ENCODE measurements around the gene C1QTNF1. TPM values are rescaled to one million over a fixed set of nuclear protein-coding genes. Genes with fewer than 3 reads are reported as not detected.
"Not testable (repeated sequence)": the region's sequence is repeated elsewhere in the genome, so short reads cannot be mapped to it uniquely, and the experiment has no call there.

Gene C1QTNF1
- total RNA-seq, 4 donors from 2014 or later: 67.1 to 147 (median 90.0) TPM

DNA sequence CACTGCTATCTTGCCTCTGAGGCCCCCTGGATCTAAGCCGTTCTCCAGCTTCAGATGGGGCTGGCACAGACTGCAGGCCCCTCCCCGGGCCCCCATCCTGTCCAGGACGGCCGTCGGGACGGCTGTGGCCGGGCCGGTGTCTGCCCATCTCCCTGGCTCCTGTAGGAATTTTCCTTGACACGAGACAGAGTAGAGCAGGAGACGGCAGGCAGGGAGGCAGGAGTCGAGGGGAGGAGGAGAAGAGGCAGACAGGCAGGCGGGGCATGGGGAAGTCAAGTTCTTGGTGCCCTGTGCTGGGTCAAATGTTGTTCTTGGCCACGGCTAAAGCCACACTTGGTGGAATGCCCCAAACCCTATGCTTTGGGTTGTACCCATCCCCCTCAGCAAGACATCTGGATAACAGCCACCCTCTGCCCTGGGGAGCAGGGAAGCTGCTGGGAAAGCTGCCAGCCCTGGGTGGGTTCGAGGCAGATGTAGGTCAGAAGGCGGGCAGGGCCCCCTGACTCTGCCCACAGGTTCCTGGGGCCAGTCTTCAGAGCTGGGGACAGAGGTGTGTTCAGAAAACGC is 4.0 kb downstream of the C1QTNF1 start:
- Histone ChIP-seq H3K9me3 (no peaks in the 10 kb centered on the region), H3K4me3 (peak overlapping the region in 1 of 4 donors; percentile 78), H3K27me3 (peaks cover 0 to 5% of the 10 kb centered on the region in 2 donors), H3K4me1 (peaks cover 0 to 83% (median 41%) of the 10 kb centered on the region in 4 donors), H3K36me3 (no peaks in the 10 kb centered on the region), H3K27ac (peak overlapping the region in 3 of 4 donors; percentile 15 to 86 (median 22))
- DNase-seq (ENCODE audit: low spot score in 2 of 2): peak in 1 of 2 donors; percentile 13
- no peak for TF ChIP-seq POLR2A (IDR thresholded peaks at IDR 0.05)
- TF ChIP-seq, protein P1, sequence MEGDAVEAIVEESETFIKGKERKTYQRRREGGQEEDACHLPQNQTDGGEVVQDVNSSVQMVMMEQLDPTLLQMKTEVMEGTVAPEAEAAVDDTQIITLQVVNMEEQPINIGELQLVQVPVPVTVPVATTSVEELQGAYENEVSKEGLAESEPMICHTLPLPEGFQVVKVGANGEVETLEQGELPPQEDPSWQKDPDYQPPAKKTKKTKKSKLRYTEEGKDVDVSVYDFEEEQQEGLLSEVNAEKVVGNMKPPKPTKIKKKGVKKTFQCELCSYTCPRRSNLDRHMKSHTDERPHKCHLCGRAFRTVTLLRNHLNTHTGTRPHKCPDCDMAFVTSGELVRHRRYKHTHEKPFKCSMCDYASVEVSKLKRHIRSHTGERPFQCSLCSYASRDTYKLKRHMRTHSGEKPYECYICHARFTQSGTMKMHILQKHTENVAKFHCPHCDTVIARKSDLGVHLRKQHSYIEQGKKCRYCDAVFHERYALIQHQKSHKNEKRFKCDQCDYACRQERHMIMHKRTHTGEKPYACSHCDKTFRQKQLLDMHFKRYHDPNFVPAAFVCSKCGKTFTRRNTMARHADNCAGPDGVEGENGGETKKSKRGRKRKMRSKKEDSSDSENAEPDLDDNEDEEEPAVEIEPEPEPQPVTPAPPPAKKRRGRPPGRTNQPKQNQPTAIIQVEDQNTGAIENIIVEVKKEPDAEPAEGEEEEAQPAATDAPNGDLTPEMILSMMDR (IDR thresholded peaks at IDR 0.05): no peak
- TF ChIP-seq EP300 (IDR thresholded peaks at IDR 0.05): no peak
- 18 to 22% methylated on average over 15 to 16 of the region's 16 CpGs for WGBS, 2 donors

DNA sequence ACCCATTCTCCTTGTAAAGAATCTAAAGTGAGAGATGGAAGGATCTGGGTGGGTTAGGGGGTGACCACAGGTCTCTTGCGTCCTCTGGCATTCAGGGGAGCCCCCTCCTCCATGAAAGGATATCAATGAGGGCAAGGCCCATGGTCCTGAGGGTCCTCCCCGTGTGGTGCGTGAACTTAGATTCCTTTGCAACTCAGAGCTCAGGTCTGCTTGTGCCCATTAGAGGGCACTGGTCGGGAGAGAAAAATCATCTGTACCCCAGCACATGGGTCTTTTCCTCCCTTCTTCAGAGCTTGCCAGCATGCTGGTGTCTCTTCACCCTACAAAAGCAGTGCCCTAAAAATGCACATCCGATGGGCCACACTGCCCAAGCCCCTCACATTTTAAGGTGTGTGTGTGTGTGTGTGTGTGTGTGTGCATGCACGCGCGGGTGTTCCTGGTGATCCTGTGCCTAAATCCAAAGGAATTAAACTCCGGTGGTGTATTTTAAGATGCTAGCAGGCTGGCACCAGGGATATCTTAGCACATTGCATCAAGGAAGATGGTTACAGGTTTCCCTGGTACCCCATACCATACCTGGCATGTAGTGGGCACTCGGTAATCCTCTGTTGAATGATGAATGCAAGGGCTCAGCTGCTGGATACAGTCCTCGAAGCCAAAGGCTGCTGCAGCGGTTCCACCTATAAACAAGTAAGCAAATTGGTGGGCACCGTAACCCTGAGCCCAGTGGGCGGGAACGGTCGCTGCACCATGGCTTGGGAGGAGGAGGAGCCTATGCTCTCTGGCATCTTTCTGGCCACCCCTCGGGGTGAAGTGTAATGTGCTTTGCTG is 4.7 kb downstream of the C1QTNF1 start:
- Histone ChIP-seq H3K4me1 (peaks cover 0 to 84% (median 42%) of the 10 kb centered on the region in 4 donors), H3K4me3 (no peak overlapping the region), H3K27ac (peak overlapping the region in 2 of 4 donors; percentile 15 to 86), H3K9me3 (no peaks in the 10 kb centered on the region), H3K27me3 (peaks cover 0 to 5% of the 10 kb centered on the region in 2 donors), H3K36me3 (no peaks in the 10 kb centered on the region)
- no peak for DNase-seq (ENCODE audit: low spot score in 2 of 2)
- 72 to 77% methylated on average over 14 to 17 of the region's 17 CpGs for WGBS, 2 donors
- TF ChIP-seq, protein P1 (IDR thresholded peaks at IDR 0.05): peak in 1 of 5 experiments; percentile 17
- no peak for TF ChIP-seq POLR2A (IDR thresholded peaks at IDR 0.05)

DNA sequence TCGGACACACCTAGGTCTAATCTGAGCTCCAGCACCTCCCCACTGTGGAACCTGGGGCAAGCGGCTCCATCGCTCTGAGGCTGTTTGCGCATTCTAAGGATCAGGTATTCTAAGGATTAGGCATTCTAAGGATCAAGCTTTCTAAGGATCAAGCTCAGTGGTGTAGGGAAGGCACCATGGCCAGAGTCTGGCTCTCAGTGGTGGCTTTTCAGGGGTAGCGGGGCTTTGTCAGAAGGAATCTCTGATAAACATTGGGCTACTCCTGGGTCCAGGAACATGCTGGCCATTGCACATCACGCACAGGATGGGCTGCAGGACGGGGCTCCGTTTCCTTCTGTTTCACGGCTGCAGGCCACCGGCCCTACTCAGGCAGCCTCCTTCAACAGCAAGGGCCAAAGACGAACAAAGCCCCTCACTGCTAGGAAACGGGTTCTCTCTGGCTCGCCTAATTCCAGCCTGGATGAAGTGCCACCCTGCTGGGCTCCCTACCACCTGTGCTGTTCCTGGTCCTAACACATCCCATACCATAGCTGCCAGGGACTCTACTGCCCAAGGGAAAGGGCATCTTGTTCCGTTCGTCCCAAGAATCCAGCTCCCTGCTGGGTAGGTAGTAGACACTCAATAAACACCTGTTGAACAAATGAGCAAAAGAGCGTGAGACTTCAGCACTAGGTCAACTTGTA is 5.5 kb downstream of the C1QTNF1 start:
- H3K27me3 ChIP-seq: peaks cover 0 to 5% of the 10 kb centered on the region in 2 donors
- TF ChIP-seq EP300 (IDR thresholded peaks at IDR 0.05) (no peak), POLR2A (IDR thresholded peaks at IDR 0.05) (no peak)
- TF ChIP-seq, protein P1 (IDR thresholded peaks at IDR 0.05): no peak
- DNase-seq (ENCODE audit: low spot score in 2 of 2): no peak
- H3K36me3 ChIP-seq: no peaks in the 10 kb centered on the region
- H3K27ac ChIP-seq: peak overlapping the region in 2 of 4 donors; percentile 41 to 48
- no peak overlapping the region for H3K4me3 ChIP-seq
- H3K9me3 ChIP-seq: no peaks in the 10 kb centered on the region
- H3K4me1 ChIP-seq: peaks cover 0 to 84% (median 42%) of the 10 kb centered on the region in 4 donors
- WGBS, 2 donors: 77 to 82% methylated on average over 16 of the region's 16 CpGs

DNA sequence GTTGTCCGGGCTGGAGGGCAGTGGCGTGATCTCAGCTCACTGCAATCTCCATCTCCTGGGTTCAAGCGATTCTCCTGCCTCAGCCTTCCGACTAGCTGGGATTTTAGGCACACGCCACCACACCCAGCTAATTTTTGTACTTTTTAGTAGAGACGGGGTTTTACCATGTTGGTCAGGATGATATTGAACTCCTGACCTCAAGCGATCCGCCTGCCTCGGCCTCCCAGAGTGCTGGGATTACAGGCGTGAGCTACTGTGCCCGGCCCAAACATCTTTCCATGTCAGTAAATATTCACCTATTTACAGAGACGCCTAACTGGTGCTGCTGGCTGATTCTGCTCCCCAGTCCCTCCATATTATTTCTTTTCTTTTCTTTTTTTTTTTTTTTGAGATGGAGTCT is 6.7 kb downstream of the C1QTNF1 start:
- H3K4me1 ChIP-seq: peaks cover 0 to 84% (median 38%) of the 10 kb centered on the region in 4 donors
- not testable (repeated sequence) for H3K27me3 ChIP-seq; DNase-seq (ENCODE audit: low spot score in 2 of 2); H3K36me3 ChIP-seq; H3K9me3 ChIP-seq; H3K4me3 ChIP-seq
- peak overlapping the region in 1 of 4 donors; percentile 40 for H3K27ac ChIP-seq
- 77 to 80% methylated on average over 12 of the region's 12 CpGs for WGBS, 2 donors

DNA sequence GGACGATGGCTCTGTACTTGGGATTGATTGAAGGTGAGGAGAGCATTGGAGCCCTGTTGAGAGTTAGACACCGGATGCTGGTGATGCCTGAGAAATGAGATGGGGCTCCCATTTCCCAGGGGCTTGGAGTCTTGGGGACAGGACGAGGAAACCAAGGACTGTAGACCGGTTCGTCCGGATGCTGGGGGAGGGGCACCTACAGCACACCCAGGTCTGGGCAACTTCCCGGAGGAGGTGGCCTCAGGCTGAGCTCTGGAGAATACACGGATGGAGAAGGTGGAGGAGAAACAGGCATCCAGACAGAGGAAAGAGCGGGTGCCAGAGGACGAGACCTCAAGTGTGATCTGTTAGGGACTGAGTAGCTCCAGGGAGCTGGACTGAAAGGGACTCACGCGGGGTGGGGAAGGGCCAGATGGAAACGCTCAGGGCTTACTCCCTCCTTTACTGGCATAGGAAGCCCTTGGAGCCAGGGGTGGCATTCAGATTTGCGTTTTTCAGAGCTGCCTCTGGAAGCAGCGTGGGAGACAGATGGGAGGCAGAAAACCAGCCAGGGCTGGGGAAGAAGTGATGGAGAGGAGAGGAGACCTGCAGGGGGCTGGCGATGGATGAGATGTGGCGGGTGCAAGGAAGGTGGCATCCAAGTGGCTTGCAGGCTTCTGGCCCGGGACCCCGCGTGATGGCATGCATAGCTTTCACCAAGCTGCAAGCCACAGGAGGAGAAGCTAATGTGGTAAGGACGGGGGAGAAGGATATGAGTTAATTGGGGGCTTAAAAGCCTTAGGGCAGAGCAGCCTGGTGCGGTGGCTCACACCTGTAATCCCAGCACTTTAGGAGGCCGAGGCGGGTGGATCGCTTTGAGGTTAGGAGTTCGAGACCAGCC is 8.3 kb downstream of the C1QTNF1 start:
- H3K4me1 ChIP-seq: peaks cover 4 to 84% (median 29%) of the 10 kb centered on the region in 4 donors
- 89 to 91% methylated on average over 26 of the region's 26 CpGs for WGBS, 2 donors
- DNase-seq (ENCODE audit: low spot score in 2 of 2): no peak
- H3K27ac ChIP-seq: no peak overlapping the region
- H3K4me3 ChIP-seq: no peak overlapping the region
- TF ChIP-seq EP300 (IDR thresholded peaks at IDR 0.05): no peak
- no peak for TF ChIP-seq POLR2A (IDR thresholded peaks at IDR 0.05)
- H3K36me3 ChIP-seq: no peaks in the 10 kb centered on the region
- no peaks in the 10 kb centered on the region for H3K27me3 ChIP-seq
- no peaks in the 10 kb centered on the region for H3K9me3 ChIP-seq
